ENCODE results near the gene AKAP13.

Gene AKAP13

GRCh38 chr15:85749261-85750151 lies 369.1 kb downstream of the AKAP13 start:
- DNase-seq, result no peak

DNA sequence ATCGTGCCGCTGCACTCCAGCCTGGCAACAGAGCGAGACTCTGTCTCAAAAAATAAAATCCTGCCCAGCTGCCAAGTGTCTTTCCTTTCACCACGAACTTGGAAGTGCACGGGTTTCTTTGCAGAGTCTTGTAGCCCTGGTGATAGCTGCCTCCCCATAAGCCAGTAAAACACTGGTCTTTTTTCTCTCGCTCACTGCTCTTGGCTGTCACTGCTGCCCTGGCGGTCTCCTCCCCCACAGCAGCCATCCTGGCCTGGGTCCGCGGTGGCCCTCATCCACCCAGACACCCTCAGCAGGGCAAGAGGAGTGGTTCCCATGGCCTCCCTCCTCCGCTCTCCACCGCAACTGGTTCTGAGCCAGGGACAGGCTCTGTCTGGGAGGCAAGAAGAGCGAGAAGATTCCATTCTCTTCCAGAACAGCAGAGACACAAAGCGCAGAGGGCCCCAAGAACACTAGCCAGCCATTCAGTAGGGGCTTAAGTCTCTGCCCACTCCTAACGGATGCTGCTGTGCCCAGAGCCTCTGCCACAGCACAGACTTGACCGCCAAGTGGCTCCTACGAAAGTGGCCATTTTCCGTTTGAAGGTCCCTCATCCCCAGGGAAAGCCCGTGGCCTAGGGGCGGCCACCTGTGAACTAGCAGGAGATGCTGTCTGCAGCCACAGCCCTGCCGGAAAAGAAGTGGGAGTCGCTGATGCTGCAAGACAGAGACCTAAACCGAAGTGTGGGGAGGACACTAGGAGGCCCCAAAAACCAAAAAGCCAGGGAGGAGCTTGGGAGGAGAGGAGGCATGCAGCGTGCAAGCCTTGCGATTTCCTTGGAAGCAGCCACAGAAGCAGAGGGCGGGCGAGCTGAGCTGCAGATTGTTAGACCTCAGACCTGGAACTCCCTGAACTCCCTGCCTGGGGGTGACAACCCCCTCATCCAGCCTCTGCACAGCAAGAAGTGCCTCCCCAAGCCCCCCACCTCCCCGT lies 370.2 kb downstream of the AKAP13 start:
- no peak for DNase-seq

GRCh38 chr15:85751291-85752123 lies 371.1 kb downstream of the AKAP13 start:
- DNase-seq, result no peak

GRCh38 chr15:85752124-85752475 lies 371.7 kb downstream of the AKAP13 start:
- DNase-seq, result no peak

GRCh38 chr15:85752491-85752961 lies 372.1 kb downstream of the AKAP13 start:
- DNase-seq, result no peak

DNA sequence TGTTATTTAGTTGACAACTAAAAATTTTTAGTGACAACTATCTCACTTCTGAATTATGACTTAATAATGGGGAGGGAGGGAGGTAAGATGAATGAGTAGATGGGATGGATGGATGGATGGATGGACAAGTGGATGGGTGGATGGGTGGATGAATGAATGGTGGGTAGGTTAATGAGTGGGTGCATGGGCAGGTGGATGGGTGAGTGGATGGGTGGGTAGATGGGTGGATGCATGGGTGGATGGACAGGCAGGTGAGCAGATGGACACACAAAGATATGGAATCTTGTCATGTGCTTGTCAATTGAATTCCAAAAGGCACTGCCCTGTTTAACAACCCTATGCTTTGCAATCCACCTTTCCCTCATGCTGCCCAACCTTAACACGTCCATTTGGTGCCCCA lies 372.9 kb downstream of the AKAP13 start:
- no peak for DNase-seq

DNA sequence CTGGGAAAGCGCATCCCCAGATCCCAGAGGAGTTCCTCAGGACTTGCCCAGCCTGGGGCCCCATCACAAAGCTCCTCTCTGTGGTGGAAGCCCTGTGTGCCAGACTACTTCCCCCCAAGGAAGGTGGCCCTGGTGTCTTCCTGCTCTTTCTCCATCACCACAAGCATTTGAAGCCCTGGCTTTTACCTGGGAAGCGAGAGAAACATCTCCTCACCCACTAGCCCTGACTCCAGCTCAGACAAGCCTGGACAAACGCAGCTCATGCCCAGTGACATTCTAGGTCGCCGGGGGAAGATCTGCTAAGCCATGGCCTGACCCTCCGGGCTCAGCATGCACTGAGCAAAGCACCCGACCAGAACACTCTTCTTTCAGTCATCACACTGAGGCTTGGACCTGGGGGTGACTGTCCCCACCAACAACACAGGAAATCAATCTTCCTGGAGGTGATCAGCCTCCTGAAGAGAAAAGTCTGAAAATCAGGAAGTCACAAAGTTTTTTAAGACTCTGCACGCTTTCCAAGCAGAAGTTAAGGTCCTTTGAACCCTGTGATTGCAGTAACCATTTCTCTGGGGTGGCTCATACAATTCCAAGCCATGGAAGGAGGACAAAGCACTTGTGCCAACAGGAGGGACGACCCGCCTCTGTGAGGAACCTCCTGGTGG lies 373.5 kb downstream of the AKAP13 start:
- no peak for DNase-seq

- DNase-seq, result no peak
These were observed 374.6 kb downstream of the AKAP13 start for GRCh38 chr15:85754989-85755388.

DNA sequence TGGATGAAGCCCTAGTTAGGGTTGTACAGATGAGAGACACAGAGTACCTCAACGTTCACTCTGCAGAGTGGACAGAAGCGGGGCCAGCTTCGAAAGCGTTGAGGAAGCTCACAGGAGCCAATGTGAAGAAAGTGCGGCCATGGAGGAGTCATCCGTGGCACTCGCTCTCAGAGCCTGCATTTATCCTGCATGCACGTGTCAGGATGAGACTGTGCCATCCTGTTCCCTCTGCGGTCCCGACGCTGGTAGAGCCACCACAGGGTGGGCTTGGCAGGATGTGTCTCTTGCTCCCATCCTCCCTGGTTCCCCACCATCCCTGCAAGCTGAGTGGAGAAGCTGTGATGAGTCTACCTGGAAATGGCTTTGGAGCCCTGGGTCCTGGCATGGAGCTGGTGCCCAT lies 375.1 kb downstream of the AKAP13 start:
- no peak for DNase-seq

DNA sequence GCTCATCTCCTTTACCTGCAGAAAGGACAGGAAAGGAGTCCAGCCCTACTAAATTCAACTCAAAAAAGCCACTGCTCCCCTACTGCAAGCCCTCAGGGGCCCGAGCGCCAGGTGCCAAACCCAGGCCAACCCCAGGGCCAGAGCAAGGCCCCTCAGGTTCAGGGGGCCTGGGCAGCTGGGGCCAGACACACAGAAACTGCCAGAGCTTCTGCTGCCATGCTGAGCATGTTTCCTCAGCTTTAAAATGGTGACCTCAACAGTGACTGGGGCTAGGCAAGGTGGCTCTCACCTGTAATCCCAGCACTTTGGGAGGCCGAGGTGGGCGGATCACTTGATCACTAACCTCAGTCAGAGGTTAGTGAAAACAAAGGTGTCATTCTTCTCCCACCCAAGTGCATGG lies 375.5 kb downstream of the AKAP13 start:
- DNase-seq, result no peak

GRCh38 chr15:85756411-85757072 lies 376.1 kb downstream of the AKAP13 start:
- no peak for DNase-seq

DNA sequence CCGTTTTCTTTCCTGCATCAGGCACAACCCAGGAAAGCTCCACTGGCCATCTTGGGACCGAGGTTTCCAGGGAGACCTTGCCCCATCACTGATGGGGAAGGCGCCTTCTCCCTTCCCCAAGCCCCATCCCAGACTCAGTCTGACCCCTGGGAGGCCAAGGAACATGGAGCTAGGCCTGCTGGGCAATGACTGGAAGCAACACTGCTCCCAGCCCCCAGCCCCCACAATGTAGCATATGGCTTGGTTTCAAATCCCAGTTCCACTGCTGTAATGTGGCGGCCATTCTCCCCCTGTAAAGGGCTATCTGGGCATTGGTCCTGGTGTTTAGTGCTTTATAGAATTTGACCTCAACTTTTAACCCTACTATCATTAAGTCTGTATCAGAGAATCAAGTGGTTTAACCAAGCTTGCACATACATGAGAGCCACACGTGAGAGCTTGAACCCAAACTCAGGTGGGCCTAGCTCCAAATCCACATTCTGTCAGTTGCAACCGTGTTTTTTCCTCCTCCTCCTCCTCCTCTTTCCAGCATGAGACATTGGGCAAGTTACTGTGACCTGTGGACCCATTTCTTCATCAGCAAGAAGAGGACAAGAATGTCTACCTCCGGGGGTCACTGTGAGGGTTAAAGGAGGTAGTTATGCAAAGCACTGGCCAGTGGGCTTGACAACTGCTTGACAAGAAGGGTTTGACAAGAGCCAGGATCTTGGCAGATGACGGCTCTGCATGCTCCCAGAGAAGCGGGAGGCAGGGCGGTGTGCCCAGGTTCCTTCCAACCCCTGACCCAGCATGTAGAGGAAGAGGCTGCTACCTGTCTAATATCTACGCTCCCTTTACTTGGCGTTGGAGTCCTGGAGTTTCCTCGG lies 376.9 kb downstream of the AKAP13 start:
- DNase-seq, result no peak

DNA sequence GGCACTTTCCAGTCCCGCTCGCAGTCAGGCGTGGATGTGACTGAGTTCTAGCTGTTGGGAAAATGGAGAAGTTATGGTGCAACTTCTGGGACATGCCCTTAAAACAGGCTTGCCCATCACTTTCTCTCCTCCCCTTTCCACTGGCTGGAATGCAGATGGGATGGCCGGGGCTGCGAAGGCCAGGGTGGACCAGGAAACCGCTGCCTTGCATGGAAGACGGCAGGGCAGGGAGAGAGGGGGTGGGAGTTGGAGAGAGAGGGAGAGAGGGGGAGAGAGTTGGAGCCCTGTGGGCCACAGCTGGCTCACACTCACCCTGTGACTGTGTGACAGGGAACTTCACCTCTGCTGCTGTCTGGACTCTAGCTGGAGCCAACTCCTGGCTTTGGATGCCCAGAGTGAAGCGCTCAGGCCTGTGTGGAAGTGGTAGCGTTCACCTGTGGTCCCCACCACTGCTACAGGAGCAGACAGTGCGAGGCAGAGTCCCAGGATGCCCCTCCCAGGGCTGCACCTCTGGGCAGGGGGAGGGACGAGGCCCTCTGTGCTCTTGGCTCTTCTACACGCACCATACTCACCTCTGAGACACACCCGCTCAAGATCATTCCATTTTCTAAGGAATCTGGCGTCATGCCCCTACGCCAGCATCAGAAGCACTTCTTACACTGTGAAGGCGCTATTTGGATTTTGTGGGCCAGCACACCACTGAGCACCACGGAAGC lies 377.7 kb downstream of the AKAP13 start:
- DNase-seq, result no peak

GRCh38 chr15:85758655-85758978 lies 378.2 kb downstream of the AKAP13 start:
- DNase-seq, result no peak

GRCh38 chr15:85759376-85759775 lies 379.0 kb downstream of the AKAP13 start:
- DNase-seq, result no peak

DNA sequence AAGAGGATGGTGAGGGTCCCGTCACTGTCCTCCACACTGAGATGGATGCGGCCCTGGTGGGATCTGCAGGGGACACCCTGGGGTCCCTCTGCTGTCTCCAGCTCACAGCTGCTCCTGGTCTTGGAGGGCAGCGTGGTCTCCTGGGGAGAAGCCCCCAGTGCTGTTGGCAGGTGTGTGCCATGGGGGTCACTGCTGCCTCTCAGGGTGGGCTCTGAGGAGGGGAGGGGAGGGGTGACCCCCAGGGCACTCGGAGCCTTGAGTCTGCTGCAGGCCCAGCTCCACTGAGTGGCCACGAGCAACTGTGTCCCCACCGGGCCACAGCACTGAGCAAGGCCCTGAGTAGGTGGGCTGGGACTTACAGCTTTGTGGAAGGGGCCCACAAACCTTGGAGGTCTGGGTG lies 379.6 kb downstream of the AKAP13 start:
- DNase-seq, result no peak

GRCh38 chr15:85760531-85761371 lies 380.3 kb downstream of the AKAP13 start:
- no peak for DNase-seq

- no peak for DNase-seq
These were observed 381.2 kb downstream of the AKAP13 start for GRCh38 chr15:85761635-85762034.

Data from NCI-H187 (cell line).